ENCODE results near the gene TMX2.

DNA sequence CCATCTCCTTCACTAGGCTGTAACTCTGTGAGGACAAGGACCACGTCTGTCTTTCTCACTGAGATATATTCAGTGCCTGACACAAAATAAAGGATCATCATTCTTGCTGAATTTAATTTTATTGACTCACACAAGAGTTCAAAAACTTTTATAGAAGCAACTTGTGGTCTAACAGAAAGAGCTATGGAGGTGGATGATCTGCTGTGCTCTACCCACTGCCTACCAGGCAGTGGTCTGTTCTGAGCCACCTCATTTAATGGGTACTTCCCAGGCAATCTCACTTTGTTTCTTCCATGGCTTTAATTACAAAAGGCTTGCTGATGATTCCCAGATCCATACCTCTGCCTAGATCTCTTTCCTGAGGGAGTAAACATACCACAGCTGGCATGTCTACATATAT lies 34.5 kb downstream of the TMX2 start:
- TF ChIP-seq MTA3 (IDR thresholded peaks at IDR 0.05; ENCODE audit: borderline replicate concordance, low read length) = no peak
- TF ChIP-seq NBN (IDR thresholded peaks at IDR 0.05) = no peak
- TF ChIP-seq ZNF384 (IDR thresholded peaks at IDR 0.05; ENCODE audit: borderline replicate concordance, low read depth, low read length) = no peak
- TF ChIP-seq, protein P1, sequence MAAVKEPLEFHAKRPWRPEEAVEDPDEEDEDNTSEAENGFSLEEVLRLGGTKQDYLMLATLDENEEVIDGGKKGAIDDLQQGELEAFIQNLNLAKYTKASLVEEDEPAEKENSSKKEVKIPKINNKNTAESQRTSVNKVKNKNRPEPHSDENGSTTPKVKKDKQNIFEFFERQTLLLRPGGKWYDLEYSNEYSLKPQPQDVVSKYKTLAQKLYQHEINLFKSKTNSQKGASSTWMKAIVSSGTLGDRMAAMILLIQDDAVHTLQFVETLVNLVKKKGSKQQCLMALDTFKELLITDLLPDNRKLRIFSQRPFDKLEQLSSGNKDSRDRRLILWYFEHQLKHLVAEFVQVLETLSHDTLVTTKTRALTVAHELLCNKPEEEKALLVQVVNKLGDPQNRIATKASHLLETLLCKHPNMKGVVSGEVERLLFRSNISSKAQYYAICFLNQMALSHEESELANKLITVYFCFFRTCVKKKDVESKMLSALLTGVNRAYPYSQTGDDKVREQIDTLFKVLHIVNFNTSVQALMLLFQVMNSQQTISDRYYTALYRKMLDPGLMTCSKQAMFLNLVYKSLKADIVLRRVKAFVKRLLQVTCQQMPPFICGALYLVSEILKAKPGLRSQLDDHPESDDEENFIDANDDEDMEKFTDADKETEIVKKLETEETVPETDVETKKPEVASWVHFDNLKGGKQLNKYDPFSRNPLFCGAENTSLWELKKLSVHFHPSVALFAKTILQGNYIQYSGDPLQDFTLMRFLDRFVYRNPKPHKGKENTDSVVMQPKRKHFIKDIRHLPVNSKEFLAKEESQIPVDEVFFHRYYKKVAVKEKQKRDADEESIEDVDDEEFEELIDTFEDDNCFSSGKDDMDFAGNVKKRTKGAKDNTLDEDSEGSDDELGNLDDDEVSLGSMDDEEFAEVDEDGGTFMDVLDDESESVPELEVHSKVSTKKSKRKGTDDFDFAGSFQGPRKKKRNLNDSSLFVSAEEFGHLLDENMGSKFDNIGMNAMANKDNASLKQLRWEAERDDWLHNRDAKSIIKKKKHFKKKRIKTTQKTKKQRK (IDR thresholded peaks at IDR 0.05; ENCODE audit: low read depth, low read length) = no peak
- no peak for TF ChIP-seq CREM (IDR thresholded peaks at IDR 0.05; ENCODE audit: low read depth)
- no peak for TF ChIP-seq NFYA (IDR thresholded peaks at IDR 0.05; ENCODE audit: borderline replicate concordance, low read depth, low read length)
